ENCODE measurements around the gene GALNT18.
A peak's percentile ranks its signal among the peaks of the same experiment; 100 is the strongest.

The GALNT18 gene

GRCh38 chr11:11302565-11302964, 319.2 kb downstream of the GALNT18 start:
- no peak for DNase-seq (ENCODE audit: low read depth)

- DNase-seq (ENCODE audit: low read depth): no peak
Observed at GRCh38 chr11:11301212-11301611, 320.6 kb downstream of the GALNT18 start.

- DNase-seq (ENCODE audit: low read depth): no peak
Observed at GRCh38 chr11:11297578-11297977, 324.2 kb downstream of the GALNT18 start.

- DNase-seq (ENCODE audit: low read depth): no peak
Observed at GRCh38 chr11:11296434-11296833, 325.4 kb downstream of the GALNT18 start.

GRCh38 chr11:11294551-11294855, 327.3 kb downstream of the GALNT18 start:
- no peak for DNase-seq (ENCODE audit: low read depth)

GRCh38 chr11:11293798-11294550, 327.8 kb downstream of the GALNT18 start:
- DNase-seq (ENCODE audit: low read depth): no peak

- DNase-seq (ENCODE audit: low read depth): no peak
Observed at GRCh38 chr11:11292839-11293238, 329.0 kb downstream of the GALNT18 start.

- DNase-seq (ENCODE audit: low read depth): no peak
Observed at GRCh38 chr11:11291041-11292015, 330.5 kb downstream of the GALNT18 start.

GRCh38 chr11:11290354-11290753, 331.5 kb downstream of the GALNT18 start:
- no peak for DNase-seq (ENCODE audit: low read depth)

GRCh38 chr11:11289669-11290068, 332.1 kb downstream of the GALNT18 start:
- DNase-seq (ENCODE audit: low read depth): no peak

GRCh38 chr11:11288972-11289616, 332.7 kb downstream of the GALNT18 start:
- no peak for DNase-seq (ENCODE audit: low read depth)

GRCh38 chr11:11284481-11284880, 337.3 kb downstream of the GALNT18 start:
- DNase-seq (ENCODE audit: low read depth): no peak

- no peak for DNase-seq (ENCODE audit: low read depth)
Observed at GRCh38 chr11:11281626-11282025, 340.2 kb downstream of the GALNT18 start.

- DNase-seq (ENCODE audit: low read depth): no peak
Observed at GRCh38 chr11:11280826-11281225, 341.0 kb downstream of the GALNT18 start.

GRCh38 chr11:11279956-11280689, 341.7 kb downstream of the GALNT18 start:
- DNase-seq (ENCODE audit: low read depth): no peak

- no peak for DNase-seq (ENCODE audit: low read depth)
Observed at GRCh38 chr11:11272254-11272653, 349.6 kb downstream of the GALNT18 start.

GRCh38 chr11:11270236-11270775, 351.5 kb downstream of the GALNT18 start:
- DNase-seq (ENCODE audit: low read depth): no peak

- DNase-seq (ENCODE audit: low read depth): no peak
Observed at GRCh38 chr11:11268706-11269105, 353.1 kb downstream of the GALNT18 start.

GRCh38 chr11:11268119-11268518, 353.7 kb downstream of the GALNT18 start:
- no peak for DNase-seq (ENCODE audit: low read depth)

- DNase-seq (ENCODE audit: low read depth): no peak
Observed at GRCh38 chr11:11267312-11267711, 354.5 kb downstream of the GALNT18 start.

- peak; percentile 40 for DNase-seq (ENCODE audit: low read depth)
Observed at GRCh38 chr11:11265994-11266606, 355.7 kb downstream of the GALNT18 start.
